GM12872 (cell line): ENCODE measurements around the gene SSR1.

ENCODE experiments used
- CTCF ChIP-seq: IDR thresholded peaks from 3 replicates; pipeline ENCODE4 v1.5.1; 2011; ENCODE audit warnings: low read depth, mild to moderate bottlenecking, low read length, moderate library complexity; ENCODE audit not compliant: insufficient read depth

Gene SSR1

GRCh38 chr6:7218406-7218988, 94.5 kb downstream of the SSR1 start:
- TF ChIP-seq CTCF, result peak; percentile 15; the same call in 1 of the 3 replicates
